Type B pancreatic cell (in vitro differentiated cells): ENCODE measurements around the gene IYD. TPM values are rescaled to one million over a fixed set of nuclear protein-coding genes. Genes with fewer than 3 reads are reported as not detected.

Experiments
- DNase-seq: peaks from one replicate; pipeline ENCODE4 v3.0.0; 2021; ENCODE audit warnings: mixed read lengths; ENCODE audit not compliant: unreplicated experiment; ENCODE audit errors: extremely low spot score
- H3K27ac Mint-ChIP-seq: 2 replicates; pipeline ENCODE4 v1.8.0; 2021; ENCODE audit warnings: mild to moderate bottlenecking, mixed read lengths
- H3K27me3 Mint-ChIP-seq: 2 replicates; pipeline ENCODE4 v1.8.0; 2021; ENCODE audit warnings: mixed read lengths
- H3K36me3 Mint-ChIP-seq: 2 replicates; pipeline ENCODE4 v1.8.0; 2021; ENCODE audit warnings: mixed read lengths
- H3K4me1 Mint-ChIP-seq: one replicate; pipeline ENCODE4 v1.8.0; 2021; ENCODE audit warnings: mixed read lengths; ENCODE audit not compliant: unreplicated experiment
- H3K4me3 Mint-ChIP-seq: 2 replicates; pipeline ENCODE4 v1.8.0; 2021; ENCODE audit warnings: mild to moderate bottlenecking, mixed read lengths
- H3K9me3 Mint-ChIP-seq: 2 replicates; pipeline ENCODE4 v1.8.0; 2021; ENCODE audit warnings: mixed read lengths
- CTCF ChIP-seq: fragments of 200-600 bp; sonication (generic); conservative IDR thresholded peaks from 2 replicates; pipeline ENCODE4 v1.5.0; 2021; ENCODE audit warnings: antibody characterized with exemption, mild to moderate bottlenecking
- total RNA-seq: library from RNA; stranded (reverse); gene quantifications from 2 replicates; pipeline ENCODE4 v1.2.1, GENCODE V29; 2021; ENCODE audit warnings: low replicate concordance

The IYD gene
- total RNA-seq, 1 donor from 2014 or later = 0.24 TPM

- H3K4me3 Mint-ChIP-seq = no peak overlapping the region
- peaks cover 4% of the 10 kb centered on the region for H3K27me3 Mint-ChIP-seq
- H3K4me1 Mint-ChIP-seq = peaks cover 4% of the 10 kb centered on the region
- DNase-seq = no peak
- H3K36me3 Mint-ChIP-seq = no peaks in the 10 kb centered on the region
- no peaks in the 10 kb centered on the region for H3K9me3 Mint-ChIP-seq
- H3K27ac Mint-ChIP-seq = no peak overlapping the region
- no peak for TF ChIP-seq CTCF
Observed at GRCh38 chr6:150391414-150391813, 22.6 kb downstream of the IYD start.

DNA sequence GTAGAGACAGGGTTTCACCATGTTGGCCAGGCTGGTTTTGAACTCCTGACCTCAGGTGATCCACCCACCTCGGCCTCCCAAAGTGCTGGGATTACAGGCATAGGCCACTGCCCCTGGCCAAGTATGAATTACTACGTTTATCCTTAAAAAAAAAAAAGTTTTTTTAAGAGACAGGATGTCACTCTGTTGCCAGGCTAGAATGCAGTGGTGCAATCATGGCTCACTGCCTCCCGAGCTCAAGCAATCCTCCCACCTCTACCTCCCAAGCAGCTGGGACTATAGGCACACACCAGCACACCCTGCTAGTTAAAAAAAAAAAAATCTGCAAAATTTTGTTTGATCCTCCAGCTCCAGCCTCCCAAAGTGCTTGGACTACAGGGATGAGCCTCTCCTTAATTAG, 23.1 kb downstream of the IYD start:
- Mint-ChIP-seq H3K36me3 (no peaks in the 10 kb centered on the region), H3K9me3 (no peaks in the 10 kb centered on the region), H3K4me3 (no peak overlapping the region), H3K27me3 (peaks cover 4% of the 10 kb centered on the region), H3K27ac (no peak overlapping the region), H3K4me1 (peaks cover 4% of the 10 kb centered on the region)
- TF ChIP-seq CTCF = no peak
- no peak for DNase-seq

GRCh38 chr6:150392452-150393220, 23.8 kb downstream of the IYD start:
- Mint-ChIP-seq H3K4me3 (no peak overlapping the region), H3K4me1 (peaks cover 4% of the 10 kb centered on the region), H3K27me3 (peaks cover 6% of the 10 kb centered on the region), H3K9me3 (no peaks in the 10 kb centered on the region), H3K36me3 (no peaks in the 10 kb centered on the region), H3K27ac (no peak overlapping the region)
- DNase-seq = no peak
- TF ChIP-seq CTCF = no peak

GRCh38 chr6:150394053-150394898, 25.5 kb downstream of the IYD start:
- H3K4me3 Mint-ChIP-seq = no peak overlapping the region
- H3K4me1 Mint-ChIP-seq = peaks cover 4% of the 10 kb centered on the region

GRCh38 chr6:150394899-150395295, 26.1 kb downstream of the IYD start:
- peaks cover 4% of the 10 kb centered on the region for H3K4me1 Mint-ChIP-seq
- H3K9me3 Mint-ChIP-seq = no peaks in the 10 kb centered on the region
- no peak overlapping the region for H3K4me3 Mint-ChIP-seq
- no peaks in the 10 kb centered on the region for H3K36me3 Mint-ChIP-seq
- H3K27ac Mint-ChIP-seq = no peak overlapping the region
- peaks cover 9% of the 10 kb centered on the region for H3K27me3 Mint-ChIP-seq
- no peak for DNase-seq
- TF ChIP-seq CTCF = no peak

More at GRCh38 chr6:150394053-150394898, 25.5 kb downstream of the IYD start:
- Mint-ChIP-seq H3K36me3 (no peaks in the 10 kb centered on the region), H3K27ac (no peak overlapping the region), H3K27me3 (peaks cover 8% of the 10 kb centered on the region), H3K9me3 (no peaks in the 10 kb centered on the region)
- no peak for TF ChIP-seq CTCF
- no peak for DNase-seq
